ENCODE results near the gene CD101.
"Not testable (repeated sequence)": the region's sequence is repeated elsewhere in the genome, so short reads cannot be mapped to it uniquely, and the experiment has no call there.

The CD101 gene

GRCh38 chr1:117001254-117001927, at the start of gene CD101:
Gene CD101, plus strand, starts transcription at chr1:117001760. Its CDS starts 58 bp downstream, at chr1:117001818.
- DNase-seq = no peak

DNA sequence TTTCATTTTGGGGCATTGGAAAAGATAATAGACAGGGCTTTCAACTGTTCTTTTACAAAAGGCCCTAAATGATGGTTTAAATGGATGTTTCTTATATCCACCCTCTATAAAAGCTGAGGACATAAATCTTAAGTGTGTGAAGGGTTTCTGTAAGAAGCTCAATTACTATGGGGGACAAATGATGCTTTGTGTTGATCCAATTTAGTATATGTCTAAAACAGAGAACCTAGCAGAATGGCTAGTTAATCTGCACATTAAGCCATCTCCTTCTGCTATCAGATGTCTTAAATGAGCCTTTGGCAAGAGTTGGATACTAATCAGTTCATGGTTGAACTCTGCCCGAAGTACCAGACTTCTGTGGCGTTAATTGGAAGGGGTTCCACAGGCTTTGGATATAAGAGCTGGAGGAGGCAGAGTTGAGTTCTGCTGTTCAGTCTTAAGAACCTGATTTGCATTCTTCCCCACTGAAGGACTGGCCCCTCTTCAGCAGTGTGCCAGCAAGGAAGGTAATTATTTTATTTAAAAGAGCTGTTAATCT, 48.8 kb upstream of the CD101 start:
- no peak for DNase-seq

DNA sequence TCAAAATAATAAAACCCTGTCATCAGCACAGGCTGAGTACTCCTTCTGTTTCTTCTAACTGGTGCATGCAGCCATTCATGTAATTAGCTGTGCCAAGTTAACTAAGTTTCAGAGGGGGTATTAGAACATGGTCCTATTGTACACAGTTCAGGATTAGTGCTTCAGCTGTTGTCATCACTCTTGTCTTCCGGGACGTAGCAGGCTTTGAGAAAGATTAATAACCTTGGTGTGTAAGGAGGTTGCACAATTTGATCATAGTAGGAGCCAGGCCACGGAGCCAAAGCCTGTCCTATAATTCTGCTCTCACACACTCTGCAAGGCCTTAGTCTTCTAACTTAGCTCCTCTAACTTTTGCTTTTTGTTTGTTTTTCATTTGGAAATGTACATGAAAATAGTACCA, 47.1 kb upstream of the CD101 start:
- no peak for DNase-seq

DNA sequence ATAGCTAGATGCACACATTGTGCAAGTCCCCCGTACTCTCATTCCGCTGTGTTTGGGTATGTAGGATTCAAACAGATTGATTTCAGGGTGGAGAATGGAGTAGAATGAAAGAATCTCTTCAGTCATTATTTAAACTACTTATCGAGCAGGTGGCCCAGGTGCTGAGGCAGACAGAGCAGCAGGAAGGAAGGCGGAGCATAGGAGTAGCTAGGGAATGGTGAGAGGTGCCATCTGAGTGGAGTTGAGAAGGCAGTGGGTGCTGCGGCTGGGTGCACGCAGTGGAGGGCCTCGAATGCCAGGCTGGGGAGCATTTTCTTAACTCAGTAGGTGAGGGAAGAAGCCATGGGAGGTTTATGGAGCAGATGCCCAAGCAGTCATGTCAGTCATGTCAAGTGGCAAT, 45.2 kb upstream of the CD101 start:
- no peak for DNase-seq

GRCh38 chr1:116957646-116958045, 43.9 kb upstream of the CD101 start:
- no peak for DNase-seq

GRCh38 chr1:116958110-116958509, 43.5 kb upstream of the CD101 start:
- no peak for DNase-seq

- DNase-seq = no peak
Observed at GRCh38 chr1:116958977-116959376, 42.6 kb upstream of the CD101 start.

DNA sequence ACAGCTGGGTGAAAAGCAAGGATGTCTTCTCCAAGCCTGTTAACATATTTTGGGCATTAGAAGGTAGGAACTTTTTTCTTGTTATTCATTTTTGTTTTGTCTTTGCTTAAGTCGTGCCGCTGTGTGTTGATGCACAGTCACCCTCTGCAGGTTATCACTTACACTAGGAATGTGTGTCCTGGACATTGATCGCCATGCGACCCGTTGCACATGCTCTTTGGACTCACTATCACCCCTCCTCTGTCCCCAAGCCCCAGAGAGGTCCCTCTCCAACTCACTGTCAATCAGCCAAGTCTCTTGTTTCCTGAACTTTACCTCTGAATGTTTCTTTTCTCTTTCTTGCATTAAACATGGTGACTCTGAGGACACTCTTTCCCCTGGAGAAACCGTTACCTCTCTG, 40.0 kb upstream of the CD101 start:
- DNase-seq = no peak

- DNase-seq = no peak
Observed at GRCh38 chr1:116962987-116963639, 38.4 kb upstream of the CD101 start.

DNA sequence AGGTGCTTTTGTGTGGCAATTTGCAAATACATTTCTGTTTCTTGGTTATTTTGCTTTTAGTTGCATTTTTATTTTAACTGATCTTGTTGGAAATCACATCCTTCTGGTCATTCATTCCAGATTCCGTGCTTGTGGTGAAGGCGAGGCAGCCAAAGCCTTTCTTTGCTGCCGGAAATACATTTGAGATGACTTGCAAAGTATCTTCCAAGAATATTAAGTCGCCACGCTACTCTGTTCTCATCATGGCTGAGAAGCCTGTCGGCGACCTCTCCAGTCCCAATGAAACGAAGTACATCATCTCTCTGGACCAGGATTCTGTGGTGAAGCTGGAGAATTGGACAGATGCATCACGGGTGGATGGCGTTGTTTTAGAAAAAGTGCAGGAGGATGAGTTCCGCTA, 34.8 kb upstream of the CD101 start:
- DNase-seq = no peak

GRCh38 chr1:116968724-116969123, 32.8 kb upstream of the CD101 start:
- DNase-seq = no peak

DNA sequence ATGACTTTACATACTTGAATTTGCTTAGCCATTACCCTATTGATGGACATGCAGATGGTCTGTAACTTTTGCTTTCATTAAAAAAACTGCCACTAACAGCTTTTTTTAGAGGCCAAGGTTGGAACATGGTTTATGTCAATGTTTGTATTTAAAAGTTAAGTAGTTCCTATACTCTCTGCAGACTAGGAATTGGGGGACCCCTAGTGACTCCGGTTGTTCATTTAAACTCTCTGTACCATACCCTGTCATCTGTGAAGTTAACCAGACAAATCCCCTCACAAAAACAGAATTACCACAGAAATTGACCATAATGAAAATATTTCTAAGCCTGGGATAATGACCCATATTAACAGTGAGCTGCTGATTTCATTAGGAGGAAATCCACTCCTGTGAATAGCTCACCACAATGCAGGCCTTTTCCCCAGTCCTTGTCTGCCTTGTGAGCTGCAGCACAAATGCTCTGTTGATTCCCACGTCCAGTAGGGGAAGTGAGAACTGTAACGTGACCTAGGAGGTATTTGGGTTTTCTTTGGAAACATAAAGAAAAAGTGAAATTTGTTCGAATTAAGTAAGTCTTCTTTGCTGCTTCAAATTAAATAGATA, 30.2 kb upstream of the CD101 start:
- DNase-seq = peak; percentile 13 to 31

GRCh38 chr1:116971965-116972673, 29.4 kb upstream of the CD101 start:
- no peak for DNase-seq

DNA sequence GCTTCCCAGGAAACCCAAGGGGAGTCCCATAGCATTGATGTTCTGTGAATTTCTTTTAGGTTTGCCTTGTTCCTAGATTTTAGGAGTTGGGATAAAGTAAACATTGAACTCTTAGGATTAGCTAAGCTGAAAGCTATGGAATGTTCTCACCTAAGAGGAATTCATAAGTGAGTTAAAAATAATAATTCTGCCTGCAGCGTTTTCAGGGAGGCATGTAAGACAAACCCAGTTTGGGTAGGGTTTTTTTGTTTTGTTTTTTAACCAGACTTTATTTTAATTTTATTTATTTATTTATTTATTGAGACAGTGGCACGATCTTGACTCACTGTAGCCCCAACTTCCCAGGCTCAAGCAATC, 28.9 kb upstream of the CD101 start:
- DNase-seq = no peak

DNA sequence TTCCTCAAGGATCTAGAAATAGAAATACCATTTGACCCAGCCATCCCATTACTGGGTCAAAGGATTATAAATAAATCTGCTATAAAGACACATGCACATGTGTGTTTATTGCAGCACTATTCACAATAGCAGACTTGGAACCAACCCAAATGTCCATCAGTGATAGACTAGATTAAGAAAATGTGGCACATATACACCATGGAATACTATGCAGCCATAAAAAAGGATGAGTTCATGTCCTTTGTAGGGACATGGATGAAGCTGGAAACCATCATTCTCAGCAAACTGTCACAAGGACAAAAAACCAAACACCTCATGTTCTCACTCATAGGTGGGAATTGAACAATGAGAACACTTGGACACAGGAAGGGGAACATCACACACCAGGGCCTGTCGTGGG, 21.3 kb upstream of the CD101 start:
- not testable (repeated sequence) for DNase-seq

DNA sequence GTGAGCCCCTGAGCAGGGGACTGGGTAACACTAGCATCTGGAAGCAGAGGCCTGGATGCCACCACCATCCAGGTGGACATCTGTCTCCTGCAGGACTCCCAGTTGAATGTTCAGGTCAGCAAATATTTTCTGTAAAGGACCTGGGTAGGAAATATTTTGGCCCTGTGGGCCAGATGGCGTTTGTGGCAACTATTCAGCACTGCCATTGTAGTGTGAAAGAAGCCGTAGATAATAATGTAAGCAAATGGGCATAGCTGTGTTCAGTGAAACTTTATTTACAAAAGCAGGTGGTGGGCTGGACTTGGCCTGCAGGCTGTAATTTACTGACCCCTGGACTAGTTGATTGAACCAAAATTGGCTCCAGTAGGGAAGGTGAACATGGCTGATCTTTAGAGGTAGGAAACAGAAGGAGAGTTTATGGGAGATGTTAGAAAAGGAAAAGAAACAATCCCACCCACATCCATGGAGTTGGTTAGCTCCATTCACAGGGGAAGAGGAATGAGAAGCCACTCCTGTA, 20.0 kb upstream of the CD101 start:
- no peak for DNase-seq

GRCh38 chr1:116982319-116983004, 19.1 kb upstream of the CD101 start:
- DNase-seq = no peak

DNA sequence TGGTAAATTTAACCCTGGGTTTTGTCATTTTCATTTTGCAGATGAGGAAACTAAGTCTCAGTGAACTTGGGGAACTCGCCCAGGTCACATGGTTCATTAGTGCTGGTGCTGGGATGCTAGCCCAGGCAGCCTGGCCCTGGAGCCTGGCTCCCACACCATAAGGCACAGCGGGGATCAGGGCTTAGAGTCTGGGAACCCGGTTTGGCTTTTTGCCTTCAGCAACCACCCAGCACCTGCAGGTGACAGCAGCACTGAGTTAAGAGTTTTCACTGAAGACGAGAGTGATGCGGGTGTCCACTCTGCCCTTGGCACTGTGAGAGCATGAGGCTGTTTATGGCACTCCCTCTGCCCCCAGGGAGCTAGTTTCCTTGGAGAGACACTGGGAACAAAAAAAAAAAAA, 18.4 kb upstream of the CD101 start:
- DNase-seq = no peak

DNA sequence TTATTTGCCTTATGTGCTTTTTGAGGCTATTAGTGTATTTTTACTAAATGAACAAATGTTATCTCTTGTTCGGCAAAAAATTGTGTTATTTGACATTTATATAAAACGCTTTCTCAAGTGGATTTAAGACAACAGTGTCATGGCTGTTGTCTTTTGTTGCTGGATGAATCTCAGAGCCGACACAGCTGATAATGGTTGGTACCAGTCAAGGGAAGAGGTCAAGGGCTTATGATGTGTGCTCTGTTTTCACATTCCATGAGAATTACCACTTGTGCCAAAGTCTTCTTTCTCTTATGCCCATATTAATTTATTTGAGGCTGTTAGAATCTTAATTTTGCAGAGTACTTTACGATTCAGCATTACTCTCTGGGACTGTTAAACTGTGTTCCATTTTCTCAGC, 17.9 kb upstream of the CD101 start:
- no peak for DNase-seq

DNA sequence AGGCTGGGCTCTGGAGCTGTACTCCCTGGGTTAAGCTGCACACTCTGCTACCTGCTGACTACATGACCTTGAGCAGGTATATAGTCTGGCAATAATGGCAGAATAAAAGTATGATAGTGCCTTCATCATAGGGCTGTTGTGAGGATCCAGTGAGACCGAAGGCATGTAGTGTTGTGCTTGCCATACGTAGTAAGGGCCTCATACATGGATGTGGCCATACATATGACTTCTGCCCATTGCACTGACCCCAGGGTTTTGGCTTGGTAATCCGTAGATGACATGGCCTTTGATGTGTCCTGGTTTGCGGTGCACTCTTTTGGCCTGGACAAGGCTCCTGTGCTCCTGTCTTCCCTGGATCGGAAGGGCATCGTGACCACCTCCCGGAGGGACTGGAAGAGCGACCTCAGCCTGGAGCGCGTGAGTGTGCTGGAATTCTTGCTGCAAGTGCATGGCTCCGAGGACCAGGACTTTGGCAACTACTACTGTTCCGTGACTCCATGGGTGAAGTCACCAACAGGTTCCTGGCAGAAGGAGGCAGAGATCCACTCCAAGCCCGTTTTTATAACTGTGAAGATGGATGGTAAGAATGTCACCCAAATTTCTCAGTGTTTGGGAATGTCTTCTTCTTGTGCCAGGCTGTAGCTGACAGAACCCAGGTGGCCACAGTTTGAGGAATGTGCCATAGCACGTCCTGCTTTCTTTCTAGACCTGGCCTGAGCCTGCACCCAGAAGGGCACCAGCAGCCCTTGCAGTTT, 17.0 kb upstream of the CD101 start:
- no peak for DNase-seq

- DNase-seq = no peak
Observed at GRCh38 chr1:116986421-116987255, 14.9 kb upstream of the CD101 start.
